ENCODE data around the gene CD46.
A peak's percentile ranks its signal among the peaks of the same experiment; 100 is the strongest.

Gene CD46

DNA sequence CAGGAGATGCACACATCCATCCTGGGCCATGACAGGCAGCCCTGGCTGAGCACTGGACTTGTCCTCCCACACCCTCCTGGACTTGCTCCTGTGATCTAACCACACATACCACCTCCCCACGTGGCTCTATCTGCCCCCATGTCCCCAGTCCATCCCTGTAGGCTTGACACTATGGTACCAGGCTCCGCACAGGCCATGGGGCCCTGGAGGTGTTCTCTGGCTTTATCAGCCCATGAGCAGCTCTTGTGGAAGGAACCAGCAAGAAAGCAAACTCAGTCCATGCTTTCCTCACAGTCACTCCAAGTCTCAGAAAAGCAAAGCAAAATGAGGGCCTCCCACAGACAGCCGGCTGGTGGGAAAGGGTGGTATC lies 61.6 kb downstream of the CD46 start:
- no peak overlapping the region for H3K4me3 ChIP-seq (ENCODE audit: low read depth, low read length)
- DNase-seq: no peak
- H3K36me3 ChIP-seq (replicated peaks): no peaks in the 10 kb centered on the region
- H3K27ac ChIP-seq: no peak overlapping the region
- TF ChIP-seq, protein P1, sequence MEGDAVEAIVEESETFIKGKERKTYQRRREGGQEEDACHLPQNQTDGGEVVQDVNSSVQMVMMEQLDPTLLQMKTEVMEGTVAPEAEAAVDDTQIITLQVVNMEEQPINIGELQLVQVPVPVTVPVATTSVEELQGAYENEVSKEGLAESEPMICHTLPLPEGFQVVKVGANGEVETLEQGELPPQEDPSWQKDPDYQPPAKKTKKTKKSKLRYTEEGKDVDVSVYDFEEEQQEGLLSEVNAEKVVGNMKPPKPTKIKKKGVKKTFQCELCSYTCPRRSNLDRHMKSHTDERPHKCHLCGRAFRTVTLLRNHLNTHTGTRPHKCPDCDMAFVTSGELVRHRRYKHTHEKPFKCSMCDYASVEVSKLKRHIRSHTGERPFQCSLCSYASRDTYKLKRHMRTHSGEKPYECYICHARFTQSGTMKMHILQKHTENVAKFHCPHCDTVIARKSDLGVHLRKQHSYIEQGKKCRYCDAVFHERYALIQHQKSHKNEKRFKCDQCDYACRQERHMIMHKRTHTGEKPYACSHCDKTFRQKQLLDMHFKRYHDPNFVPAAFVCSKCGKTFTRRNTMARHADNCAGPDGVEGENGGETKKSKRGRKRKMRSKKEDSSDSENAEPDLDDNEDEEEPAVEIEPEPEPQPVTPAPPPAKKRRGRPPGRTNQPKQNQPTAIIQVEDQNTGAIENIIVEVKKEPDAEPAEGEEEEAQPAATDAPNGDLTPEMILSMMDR (IDR thresholded peaks at IDR 0.05; ENCODE audit: low read depth, low read length, missing control alignments): no peak
- in situ Hi-C loops (cut with HindIII; ENCODE audit: low pct_ligation_motif_present, low sequenced_read_pairs): no loop called here
- H3K27me3 ChIP-seq (replicated peaks): no peaks in the 10 kb centered on the region

GRCh38 chr1:207813946-207814345 lies 62.1 kb downstream of the CD46 start:
- DNase-seq: no peak
- no peak overlapping the region for H3K27ac ChIP-seq
- H3K36me3 ChIP-seq (replicated peaks): no peaks in the 10 kb centered on the region
- TF ChIP-seq, protein P1 (IDR thresholded peaks at IDR 0.05; ENCODE audit: low read depth, low read length, missing control alignments): no peak
- no peaks in the 10 kb centered on the region for H3K27me3 ChIP-seq (replicated peaks)
- H3K4me3 ChIP-seq (ENCODE audit: low read depth, low read length): no peak overlapping the region
- in situ Hi-C loops (cut with HindIII; ENCODE audit: low pct_ligation_motif_present, low sequenced_read_pairs): no loop called here

DNA sequence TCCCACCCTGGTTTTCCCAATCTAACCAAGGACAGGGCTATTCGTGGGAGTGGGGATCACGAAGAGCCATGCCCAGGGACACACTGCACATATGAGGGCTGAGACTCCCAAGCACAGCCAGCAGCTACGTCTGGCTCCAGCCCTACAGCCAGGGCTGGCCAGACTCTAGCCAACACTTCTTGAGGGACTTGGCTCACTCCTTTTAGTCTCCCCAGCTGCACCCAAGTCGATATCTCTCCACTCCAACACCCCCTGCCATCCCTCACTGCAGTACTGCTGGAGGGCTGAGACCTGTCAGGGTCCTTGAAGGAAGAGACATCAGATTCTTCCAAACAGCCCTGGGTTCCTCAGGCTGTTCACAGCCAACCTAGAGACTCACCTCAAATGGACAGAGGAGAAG lies 62.6 kb downstream of the CD46 start:
- H3K36me3 ChIP-seq (replicated peaks): no peaks in the 10 kb centered on the region

GRCh38 chr1:207815466-207815865 lies 63.6 kb downstream of the CD46 start:
- no peak for DNase-seq
- no peak overlapping the region for H3K4me3 ChIP-seq (ENCODE audit: low read depth, low read length)
- no peak overlapping the region for H3K27ac ChIP-seq
- no peaks in the 10 kb centered on the region for H3K36me3 ChIP-seq (replicated peaks)
- in situ Hi-C loops (cut with HindIII; ENCODE audit: low pct_ligation_motif_present, low sequenced_read_pairs): no loop called here
- no peaks in the 10 kb centered on the region for H3K27me3 ChIP-seq (replicated peaks)
- TF ChIP-seq, protein P1 (IDR thresholded peaks at IDR 0.05; ENCODE audit: low read depth, low read length, missing control alignments): no peak

More for the DNA sequence above, 62.6 kb downstream of the CD46 start:
- no peaks in the 10 kb centered on the region for H3K27me3 ChIP-seq (replicated peaks)
- H3K27ac ChIP-seq: no peak overlapping the region
- in situ Hi-C loops (cut with HindIII; ENCODE audit: low pct_ligation_motif_present, low sequenced_read_pairs): no loop called here
- no peak overlapping the region for H3K4me3 ChIP-seq (ENCODE audit: low read depth, low read length)
- TF ChIP-seq, protein P1 (IDR thresholded peaks at IDR 0.05; ENCODE audit: low read depth, low read length, missing control alignments): no peak
- no peak for DNase-seq

- TF ChIP-seq, protein P1 (IDR thresholded peaks at IDR 0.05; ENCODE audit: low read depth, low read length, missing control alignments): no peak
- H3K27me3 ChIP-seq (replicated peaks): no peaks in the 10 kb centered on the region
- H3K36me3 ChIP-seq (replicated peaks): no peaks in the 10 kb centered on the region
- in situ Hi-C loops (cut with HindIII; ENCODE audit: low pct_ligation_motif_present, low sequenced_read_pairs): no loop called here
- peak; percentile 36 for DNase-seq
- H3K4me3 ChIP-seq (ENCODE audit: low read depth, low read length): no peak overlapping the region
- H3K27ac ChIP-seq: no peak overlapping the region
Measured at GRCh38 chr1:207815913-207816291, 64.0 kb downstream of the CD46 start.

- Histone ChIP-seq H3K36me3 (replicated peaks) (no peaks in the 10 kb centered on the region), H3K27me3 (replicated peaks) (no peaks in the 10 kb centered on the region), H3K4me3 (ENCODE audit: low read depth, low read length) (no peak overlapping the region), H3K27ac (no peak overlapping the region)
- in situ Hi-C loops (cut with HindIII; ENCODE audit: low pct_ligation_motif_present, low sequenced_read_pairs): no loop called here
- DNase-seq: no peak
- TF ChIP-seq, protein P1 (IDR thresholded peaks at IDR 0.05; ENCODE audit: low read depth, low read length, missing control alignments): no peak
Measured at GRCh38 chr1:207817166-207817565, 65.3 kb downstream of the CD46 start.

Measured in brain microvascular endothelial cell (primary cell).